A549 (cell line): ENCODE results near the gene MVP.

ENCODE experiments used
- CHD2 ChIP-seq: fragments of 150-350 bp; IDR thresholded peaks from 2 replicates; pipeline ENCODE4 v1.6.1; 2014; ENCODE audit warnings: low read length; ENCODE audit not compliant: partially characterized antibody
- EP300 ChIP-seq, 2 experiments: fragments of >200 bp; sonication (Bioruptor Twin); formaldehyde crosslinking; IDR thresholded peaks; 2 replicates in 1 of 2; 3 replicates in 1 of 2; pipeline ENCODE4 v1.6.1; 2016 to 2017
- TFCP2L1 ChIP-seq: fragments of 250-450 bp; sonication (Bioruptor Pico); IDR thresholded peaks from 2 replicates; pipeline ENCODE4 v1.5.0; 2021; ENCODE audit warnings: mild to moderate bottlenecking
- ZFP36 ChIP-seq: fragments of 450-650 bp; IDR thresholded peaks from 2 replicates; pipeline ENCODE4 v1.6.1; 2014; ENCODE audit warnings: borderline replicate concordance; ENCODE audit not compliant: partially characterized antibody
- TF ChIP-seq, protein P1 (sequence below): fragments of >200 bp; sonication (Bioruptor Twin); formaldehyde crosslinking; IDR thresholded peaks from 3 replicates; pipeline ENCODE4 v1.5.1; 2016

DNA sequence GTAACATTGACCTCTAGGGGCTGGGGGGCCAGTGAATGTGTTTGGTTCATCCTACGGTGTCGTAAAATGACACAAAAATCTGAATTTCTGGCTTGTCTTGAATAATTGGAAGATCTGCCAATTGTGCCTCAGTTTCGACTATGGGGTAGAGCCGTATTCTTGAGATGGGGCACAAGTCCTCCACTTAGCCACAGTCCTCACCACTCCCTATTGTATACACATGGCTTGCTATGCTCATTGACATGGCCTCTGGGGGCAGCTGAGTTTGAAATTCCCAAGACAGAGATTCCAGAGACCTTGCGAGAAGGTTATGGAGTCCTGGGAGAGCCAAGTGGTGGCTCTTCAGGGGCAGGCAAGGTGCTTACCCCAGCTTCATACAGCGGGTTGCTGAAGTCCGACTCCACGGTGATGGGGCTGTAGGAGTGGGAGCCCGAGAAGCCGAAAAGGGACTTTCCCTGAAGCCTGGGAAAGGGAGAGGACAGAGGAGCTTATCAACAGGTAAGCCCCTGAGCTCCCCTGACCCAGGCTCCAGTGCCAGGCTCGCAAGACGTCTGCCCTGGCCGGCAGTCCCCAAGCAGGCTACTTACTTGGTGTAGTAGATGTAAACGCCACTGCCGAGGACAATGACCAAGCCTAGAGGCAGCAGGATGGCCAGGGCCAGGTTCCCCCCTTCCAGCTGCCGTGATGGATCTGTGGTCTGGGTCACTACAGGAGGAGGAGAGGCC, 51.7 kb downstream of the MVP start:
- TF ChIP-seq CHD2 = no peak
- TF ChIP-seq, protein P1, sequence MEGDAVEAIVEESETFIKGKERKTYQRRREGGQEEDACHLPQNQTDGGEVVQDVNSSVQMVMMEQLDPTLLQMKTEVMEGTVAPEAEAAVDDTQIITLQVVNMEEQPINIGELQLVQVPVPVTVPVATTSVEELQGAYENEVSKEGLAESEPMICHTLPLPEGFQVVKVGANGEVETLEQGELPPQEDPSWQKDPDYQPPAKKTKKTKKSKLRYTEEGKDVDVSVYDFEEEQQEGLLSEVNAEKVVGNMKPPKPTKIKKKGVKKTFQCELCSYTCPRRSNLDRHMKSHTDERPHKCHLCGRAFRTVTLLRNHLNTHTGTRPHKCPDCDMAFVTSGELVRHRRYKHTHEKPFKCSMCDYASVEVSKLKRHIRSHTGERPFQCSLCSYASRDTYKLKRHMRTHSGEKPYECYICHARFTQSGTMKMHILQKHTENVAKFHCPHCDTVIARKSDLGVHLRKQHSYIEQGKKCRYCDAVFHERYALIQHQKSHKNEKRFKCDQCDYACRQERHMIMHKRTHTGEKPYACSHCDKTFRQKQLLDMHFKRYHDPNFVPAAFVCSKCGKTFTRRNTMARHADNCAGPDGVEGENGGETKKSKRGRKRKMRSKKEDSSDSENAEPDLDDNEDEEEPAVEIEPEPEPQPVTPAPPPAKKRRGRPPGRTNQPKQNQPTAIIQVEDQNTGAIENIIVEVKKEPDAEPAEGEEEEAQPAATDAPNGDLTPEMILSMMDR = no peak
- TF ChIP-seq EP300 (IDR thresholded peaks at IDR 0.05) = no peak
- TF ChIP-seq TFCP2L1 (CRISPR knock-in tag) = no peak
- peak; percentile 82 for TF ChIP-seq ZFP36
